ENCODE results near the gene DENND2D. TPM values are rescaled to one million over a fixed set of nuclear protein-coding genes. Genes with fewer than 3 reads are reported as not detected.

The DENND2D gene
- total and polyA plus RNA-seq, 10 of the 15 experiments (the other 5 are each of a cell fraction or from before 2014, with no cell fraction given): 149 to 375 (median 172) TPM

- peak; percentile 61; the same call in 1 of the 2 replicates for TF ChIP-seq ZNF592 (IDR thresholded peaks at IDR 0.05)
- TF ChIP-seq MAX (IDR thresholded peaks at IDR 0.05; ENCODE audit: low read depth, low read length): peak; percentile 89; the same call in 1 of the 2 replicates
- TF ChIP-seq NR2C2 (IDR thresholded peaks at IDR 0.05; ENCODE audit: borderline replicate concordance, control insufficient read depth, insufficient read length, low read depth): no peak
- peak; percentile 40; the same call in 1 of the 2 replicates for TF ChIP-seq SPI1 (IDR thresholded peaks at IDR 0.05; ENCODE audit: borderline replicate concordance, insufficient read depth, low read depth, low read length)
- peak; percentile 30 for TF ChIP-seq NR2C1 (IDR thresholded peaks at IDR 0.05)
- TF ChIP-seq HCFC1 (IDR thresholded peaks at IDR 0.05; ENCODE audit: low read length): no peak
- TF ChIP-seq BCL3 (IDR thresholded peaks at IDR 0.05; ENCODE audit: borderline replicate concordance, insufficient read depth, low read depth, low read length, poor library complexity, severe bottlenecking): peak; percentile 74
- peak; percentile 94 for TF ChIP-seq POLR2A (IDR thresholded peaks at IDR 0.05; ENCODE audit: low read depth, low read length)
- TF ChIP-seq NKRF (conservative IDR thresholded peaks at IDR 0.05): peak; percentile 34; the same call in 1 of the 2 replicates
- peak; percentile 95 for TF ChIP-seq SMAD5 (IDR thresholded peaks at IDR 0.05; ENCODE audit: low read depth)
- no peak for TF ChIP-seq ATF2 (IDR thresholded peaks at IDR 0.05; ENCODE audit: low read length)
- no peak for TF ChIP-seq ZNF384 (IDR thresholded peaks at IDR 0.05; ENCODE audit: borderline replicate concordance, low read depth, low read length)
- no peak for TF ChIP-seq BRCA1 (IDR thresholded peaks at IDR 0.05; ENCODE audit: low read depth, low read length)
Observed at GRCh38 chr1:111199881-111200801, at the start of gene DENND2D (continued).
